ENCODE results near the gene PLOD1. TPM values are rescaled to one million over a fixed set of nuclear protein-coding genes. Genes with fewer than 3 reads are reported as not detected.
"Not testable (repeated sequence)": the region's sequence is repeated elsewhere in the genome, so short reads cannot be mapped to it uniquely, and the experiment has no call there.

PLOD1 gene
- total RNA-seq, 1 donor from 2014 or later = 104 TPM

GRCh38 chr1:11920239-11920903 is 14.1 kb upstream of the PLOD1 start:
- Histone ChIP-seq H3K27me3 (ENCODE audit: control insufficient read depth, insufficient read depth, low read length) (no peaks in the 10 kb centered on the region), H3K4me3 (ENCODE audit: low read depth, low read length) (no peak overlapping the region), H3K36me3 (ENCODE audit: control insufficient read depth, insufficient read depth, low read length) (no peaks in the 10 kb centered on the region)
- DNase-seq (ENCODE audit: low read depth) = no peak
- TF ChIP-seq, protein P1, sequence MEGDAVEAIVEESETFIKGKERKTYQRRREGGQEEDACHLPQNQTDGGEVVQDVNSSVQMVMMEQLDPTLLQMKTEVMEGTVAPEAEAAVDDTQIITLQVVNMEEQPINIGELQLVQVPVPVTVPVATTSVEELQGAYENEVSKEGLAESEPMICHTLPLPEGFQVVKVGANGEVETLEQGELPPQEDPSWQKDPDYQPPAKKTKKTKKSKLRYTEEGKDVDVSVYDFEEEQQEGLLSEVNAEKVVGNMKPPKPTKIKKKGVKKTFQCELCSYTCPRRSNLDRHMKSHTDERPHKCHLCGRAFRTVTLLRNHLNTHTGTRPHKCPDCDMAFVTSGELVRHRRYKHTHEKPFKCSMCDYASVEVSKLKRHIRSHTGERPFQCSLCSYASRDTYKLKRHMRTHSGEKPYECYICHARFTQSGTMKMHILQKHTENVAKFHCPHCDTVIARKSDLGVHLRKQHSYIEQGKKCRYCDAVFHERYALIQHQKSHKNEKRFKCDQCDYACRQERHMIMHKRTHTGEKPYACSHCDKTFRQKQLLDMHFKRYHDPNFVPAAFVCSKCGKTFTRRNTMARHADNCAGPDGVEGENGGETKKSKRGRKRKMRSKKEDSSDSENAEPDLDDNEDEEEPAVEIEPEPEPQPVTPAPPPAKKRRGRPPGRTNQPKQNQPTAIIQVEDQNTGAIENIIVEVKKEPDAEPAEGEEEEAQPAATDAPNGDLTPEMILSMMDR (IDR thresholded peaks at IDR 0.05; ENCODE audit: insufficient read depth, low read length, poor library complexity, severe bottlenecking) = no peak

- Histone ChIP-seq H3K27me3 (ENCODE audit: control insufficient read depth, insufficient read depth, low read length) (no peaks in the 10 kb centered on the region), H3K36me3 (ENCODE audit: control insufficient read depth, insufficient read depth, low read length) (no peaks in the 10 kb centered on the region), H3K4me3 (ENCODE audit: low read depth, low read length) (no peak overlapping the region)
- TF ChIP-seq, protein P1 (IDR thresholded peaks at IDR 0.05; ENCODE audit: insufficient read depth, low read length, poor library complexity, severe bottlenecking) = no peak
- DNase-seq (ENCODE audit: low read depth) = no peak
Measured at GRCh38 chr1:11921022-11921421, 13.5 kb upstream of the PLOD1 start.

DNA sequence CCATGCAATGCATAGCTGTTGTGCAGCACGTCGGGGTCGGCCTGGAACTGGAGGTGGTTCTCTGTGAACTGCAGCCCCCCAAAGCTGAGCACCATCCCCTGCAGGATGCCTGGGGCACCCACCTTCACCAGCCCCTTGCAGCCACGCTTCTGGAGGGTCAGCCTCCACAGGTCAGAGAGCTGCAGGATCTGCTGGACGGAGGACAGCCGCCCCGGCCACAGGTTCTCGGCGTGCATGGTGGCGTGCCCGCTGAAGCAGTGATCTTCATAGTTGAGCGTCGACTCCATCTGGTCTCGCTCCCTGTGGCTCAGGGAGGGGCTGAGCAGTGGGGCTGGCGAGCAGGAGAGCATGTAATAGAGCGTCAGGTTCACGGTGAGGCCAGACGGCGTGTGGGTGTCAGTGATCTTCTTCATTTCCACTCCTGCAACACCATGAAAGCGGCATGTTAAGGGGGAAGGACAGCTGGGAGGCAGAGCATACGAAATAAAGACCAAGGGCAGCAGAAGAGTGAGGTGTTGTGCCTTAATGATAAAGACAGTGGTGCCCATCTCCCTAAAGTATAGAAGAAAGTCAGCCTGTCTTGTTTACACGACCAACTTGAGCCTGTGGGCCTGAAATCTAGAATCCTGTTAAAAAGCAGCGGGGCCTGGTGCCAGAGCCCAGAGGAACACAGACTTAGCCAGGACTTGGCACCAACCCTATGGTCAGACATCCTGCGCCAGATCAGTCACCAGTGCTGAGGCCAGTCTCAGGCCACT is 11.3 kb upstream of the PLOD1 start:
- TF ChIP-seq, protein P1 (IDR thresholded peaks at IDR 0.05; ENCODE audit: insufficient read depth, low read length, poor library complexity, severe bottlenecking) = no peak
- H3K4me3 ChIP-seq (ENCODE audit: low read depth, low read length) = no peak overlapping the region
- no peaks in the 10 kb centered on the region for H3K27me3 ChIP-seq (ENCODE audit: control insufficient read depth, insufficient read depth, low read length)
- DNase-seq (ENCODE audit: low read depth) = no peak
- no peaks in the 10 kb centered on the region for H3K36me3 ChIP-seq (ENCODE audit: control insufficient read depth, insufficient read depth, low read length)

- TF ChIP-seq, protein P1 (IDR thresholded peaks at IDR 0.05; ENCODE audit: insufficient read depth, low read length, poor library complexity, severe bottlenecking) = no peak
- Histone ChIP-seq H3K4me3 (ENCODE audit: low read depth, low read length) (no peak overlapping the region), H3K36me3 (ENCODE audit: control insufficient read depth, insufficient read depth, low read length) (no peaks in the 10 kb centered on the region), H3K27me3 (ENCODE audit: control insufficient read depth, insufficient read depth, low read length) (no peaks in the 10 kb centered on the region)
- no peak for DNase-seq (ENCODE audit: low read depth)
Measured at GRCh38 chr1:11923827-11924113, 10.7 kb upstream of the PLOD1 start.

- TF ChIP-seq, protein P1 (IDR thresholded peaks at IDR 0.05; ENCODE audit: insufficient read depth, low read length, poor library complexity, severe bottlenecking) = no peak
Measured at GRCh38 chr1:11924334-11925195, 10.0 kb upstream of the PLOD1 start.

DNA sequence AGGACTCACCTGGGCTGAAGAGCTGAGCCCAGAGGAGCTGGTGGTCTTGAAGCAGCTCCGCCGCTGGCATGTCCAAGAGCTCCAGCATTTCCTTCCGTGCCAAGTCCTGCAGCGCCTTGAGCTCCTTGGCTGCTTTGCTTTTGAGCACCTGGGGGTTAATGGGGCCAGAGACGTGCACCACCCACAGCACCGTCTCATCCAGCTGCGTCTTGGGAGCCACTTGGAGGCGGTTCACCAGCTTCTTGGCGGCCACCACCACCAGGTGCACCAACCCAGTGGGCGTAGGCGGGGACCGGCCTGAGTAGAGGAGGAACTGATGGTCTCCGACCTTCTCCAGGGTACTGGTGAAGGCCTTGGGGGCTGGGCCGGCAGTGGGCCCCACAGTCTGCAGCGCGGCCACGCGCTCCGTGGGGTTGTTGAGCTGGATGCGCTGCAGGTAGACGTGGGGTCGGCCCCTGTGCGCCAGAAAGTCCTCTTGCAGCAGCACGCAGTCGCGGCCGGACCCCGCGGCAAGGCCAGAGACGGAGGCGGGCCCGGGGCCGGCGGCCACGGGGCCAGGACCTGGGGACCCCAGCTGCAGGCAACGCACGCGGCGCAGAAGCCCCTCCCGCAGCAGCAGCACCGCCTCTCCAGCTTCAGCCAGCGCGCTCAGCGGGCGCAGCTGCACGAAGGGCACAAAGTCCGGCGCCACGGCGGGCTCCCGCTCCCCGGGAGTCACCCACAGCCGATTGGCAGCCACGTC is 9.2 kb upstream of the PLOD1 start:
- peak overlapping the region; percentile 51 for H3K4me3 ChIP-seq (ENCODE audit: low read depth, low read length)
- not testable (repeated sequence) for H3K27me3 ChIP-seq (ENCODE audit: control insufficient read depth, insufficient read depth, low read length); H3K36me3 ChIP-seq (ENCODE audit: control insufficient read depth, insufficient read depth, low read length); DNase-seq (ENCODE audit: low read depth)

More at GRCh38 chr1:11924334-11925195, 10.0 kb upstream of the PLOD1 start:
- DNase-seq (ENCODE audit: low read depth) = no peak
- H3K4me3 ChIP-seq (ENCODE audit: low read depth, low read length) = peak overlapping the region; percentile 51
- H3K27me3 ChIP-seq (ENCODE audit: control insufficient read depth, insufficient read depth, low read length) = no peaks in the 10 kb centered on the region
- no peaks in the 10 kb centered on the region for H3K36me3 ChIP-seq (ENCODE audit: control insufficient read depth, insufficient read depth, low read length)
